Endodermal cell (in vitro differentiated cells): ENCODE measurements around the gene MCTS1. TPM values are rescaled to one million over a fixed set of nuclear protein-coding genes. Genes with fewer than 3 reads are reported as not detected.
"Not testable (repeated sequence)": the region's sequence is repeated elsewhere in the genome, so short reads cannot be mapped to it uniquely, and the experiment has no call there.

Experiments used
- DNase-seq: peaks from one replicate; pipeline ENCODE4 v3.0.0-alpha.2; 2017
- H3K27ac ChIP-seq: 2 replicates; pipeline ENCODE4 v1.5.1; 2013; ENCODE audit warnings: mild to moderate bottlenecking, low read depth, low read length, moderate library complexity
- H3K27me3 ChIP-seq: 2 replicates; pipeline ENCODE4 v1.6.1; 2013; ENCODE audit warnings: mild to moderate bottlenecking, low read length, moderate library complexity; ENCODE audit not compliant: insufficient read depth, control insufficient read depth, poor library complexity, severe bottlenecking
- H3K36me3 ChIP-seq: 2 replicates; pipeline ENCODE4 v1.7.0; 2013; ENCODE audit warnings: mild to moderate bottlenecking, low read length, moderate library complexity; ENCODE audit not compliant: control insufficient read depth, insufficient read depth
- H3K4me1 ChIP-seq: one replicate; pipeline ENCODE4 v1.7.0; 2013; ENCODE audit warnings: low read length; ENCODE audit not compliant: control insufficient read depth, insufficient read depth
- H3K4me3 ChIP-seq: 2 replicates; pipeline ENCODE4 v1.5.1; 2013; ENCODE audit warnings: mild to moderate bottlenecking, low read length, moderate library complexity
- H3K9ac ChIP-seq: 2 replicates; pipeline ENCODE4 v1.6.1; 2013; ENCODE audit warnings: mild to moderate bottlenecking, low read length, moderate library complexity; ENCODE audit not compliant: poor library complexity, severe bottlenecking; ENCODE audit errors: extremely low read depth
- H3K9me3 ChIP-seq: 2 replicates; pipeline ENCODE4 v1.6.1; 2013; ENCODE audit warnings: mild to moderate bottlenecking, low read length, moderate library complexity; ENCODE audit not compliant: control insufficient read depth
- H3K27ac Mint-ChIP-seq: 2 replicates; pipeline ENCODE4 v1.8.0; 2020; ENCODE audit warnings: mixed read lengths
- H3K27me3 Mint-ChIP-seq: 2 replicates; pipeline ENCODE4 v1.8.0; 2021; ENCODE audit warnings: mild to moderate bottlenecking, mixed read lengths; ENCODE audit not compliant: insufficient read depth
- H3K36me3 Mint-ChIP-seq: 2 replicates; pipeline ENCODE4 v1.8.0; 2020; ENCODE audit warnings: low read depth, mixed read lengths
- H3K4me1 Mint-ChIP-seq: 2 replicates; pipeline ENCODE4 v1.8.0; 2020; ENCODE audit warnings: mixed read lengths
- H3K4me3 Mint-ChIP-seq: 2 replicates; pipeline ENCODE4 v1.8.0; 2020; ENCODE audit warnings: mild to moderate bottlenecking, moderate library complexity, mixed read lengths
- H3K9me3 Mint-ChIP-seq: 2 replicates; pipeline ENCODE4 v1.8.0; 2020; ENCODE audit warnings: mild to moderate bottlenecking, mixed read lengths
- CTCF ChIP-seq: fragments of 200-600 bp; sonication (generic); conservative IDR thresholded peaks from 2 replicates; pipeline ENCODE4 v1.5.0; 2021; ENCODE audit warnings: antibody characterized with exemption, mild to moderate bottlenecking
- WGBS, 2 experiments: methylation state at CpG; one replicate each; pipeline versions ENCODE4 v1.1.5 to v1.1.7; 2013; ENCODE audit warnings: missing lambda C conversion rate in 2 of 2, mixed read lengths in 1 of 2; ENCODE audit not compliant: insufficient coverage in 1 of 2, insufficient read length in 1 of 2; 5-methylcytosine and 5-hydroxymethylcytosine counted together
- total RNA-seq, 2 donors: library from RNA; stranded (reverse); fragmentation: NEBNext Ultra II Directional in 1 of 2; extraction: Animal tissue kit (Norgen Biotek cat#: 25700) in 1 of 2; gene quantifications; 2 replicates in 1 of 2; 3 replicates in 1 of 2; pipeline ENCODE4 v1.2.1, GENCODE V29; 2021

The MCTS1 gene
- total RNA-seq, 2 donors from 2014 or later: 24.0 to 27.3 TPM

- Histone ChIP-seq H3K4me1 (no peaks in the 10 kb centered on the region), H3K36me3 (no peaks in the 10 kb centered on the region), H3K9ac (no peak overlapping the region), H3K27me3 (no peaks in the 10 kb centered on the region), H3K27ac (no peak overlapping the region), H3K9me3 (no peaks in the 10 kb centered on the region), H3K4me3 (no peak overlapping the region)
- WGBS, 2 experiments: 80% methylated on average over 1 of the region's 2 CpGs; no CpG with 5 or more reads in 1 of the 2 experiments
- H3K36me3 Mint-ChIP-seq: no peaks in the 10 kb centered on the region
- DNase-seq: no peak
- peaks cover 41% of the 10 kb centered on the region for H3K9me3 Mint-ChIP-seq
- H3K27me3 Mint-ChIP-seq: no peaks in the 10 kb centered on the region
- no peak overlapping the region for H3K27ac Mint-ChIP-seq
- H3K4me1 Mint-ChIP-seq: no peaks in the 10 kb centered on the region
- TF ChIP-seq CTCF: no peak
- H3K4me3 Mint-ChIP-seq: no peak overlapping the region
These were observed 39.0 kb downstream of the MCTS1 start for GRCh38 chrX:120642871-120643270.

GRCh38 chrX:120647127-120647526 lies 43.2 kb downstream of the MCTS1 start:
- peaks cover 56% of the 10 kb centered on the region for H3K9me3 Mint-ChIP-seq
- no peaks in the 10 kb centered on the region for H3K27me3 ChIP-seq
- H3K9ac ChIP-seq: no peak overlapping the region

GRCh38 chrX:120652256-120652655 lies 48.4 kb downstream of the MCTS1 start:
- H3K36me3 ChIP-seq, H3K9ac ChIP-seq, H3K27me3 Mint-ChIP-seq, H3K36me3 Mint-ChIP-seq, H3K9me3 ChIP-seq, H3K27ac ChIP-seq, H3K4me1 ChIP-seq, H3K4me3 Mint-ChIP-seq, H3K4me1 Mint-ChIP-seq, H3K27ac Mint-ChIP-seq, H3K27me3 ChIP-seq, H3K4me3 ChIP-seq, DNase-seq: not testable (repeated sequence)
- WGBS, 2 experiments: no CpG with 5 or more reads among the region's 1 CpG
- peaks cover 63% of the 10 kb centered on the region for H3K9me3 Mint-ChIP-seq

More at GRCh38 chrX:120647127-120647526, 43.2 kb downstream of the MCTS1 start:
- 98% methylated on average over 4 of the region's 4 CpGs; no CpG with 5 or more reads in 1 of the 2 experiments for WGBS, 2 experiments
- Histone ChIP-seq H3K36me3 (no peaks in the 10 kb centered on the region), H3K4me3 (no peak overlapping the region), H3K9me3 (no peaks in the 10 kb centered on the region), H3K4me1 (no peaks in the 10 kb centered on the region), H3K27ac (no peak overlapping the region)
- peaks cover 3% of the 10 kb centered on the region for H3K4me1 Mint-ChIP-seq
- no peaks in the 10 kb centered on the region for H3K27me3 Mint-ChIP-seq
- no peak for DNase-seq
- no peak for TF ChIP-seq CTCF
- H3K36me3 Mint-ChIP-seq: no peaks in the 10 kb centered on the region
- H3K27ac Mint-ChIP-seq: no peak overlapping the region
- no peak overlapping the region for H3K4me3 Mint-ChIP-seq

- no peak overlapping the region for H3K4me3 Mint-ChIP-seq
- Histone ChIP-seq H3K4me1 (no peaks in the 10 kb centered on the region), H3K27ac (no peak overlapping the region), H3K27me3 (no peaks in the 10 kb centered on the region), H3K9me3 (no peaks in the 10 kb centered on the region), H3K4me3 (no peak overlapping the region), H3K9ac (no peak overlapping the region), H3K36me3 (no peaks in the 10 kb centered on the region)
- no peaks in the 10 kb centered on the region for H3K27me3 Mint-ChIP-seq
- no peak for TF ChIP-seq CTCF
- DNase-seq: no peak
- 84 to 100% methylated on average over 1 to 3 of the region's 3 CpGs for WGBS, 2 experiments
- peaks cover 67% of the 10 kb centered on the region for H3K9me3 Mint-ChIP-seq
- no peak overlapping the region for H3K27ac Mint-ChIP-seq
- peaks cover 3% of the 10 kb centered on the region for H3K4me1 Mint-ChIP-seq
- no peaks in the 10 kb centered on the region for H3K36me3 Mint-ChIP-seq
These were observed 49.1 kb downstream of the MCTS1 start for GRCh38 chrX:120653000-120653399.
